Measurements from ENCODE around the gene SRC. TPM values are rescaled to one million over a fixed set of nuclear protein-coding genes. Genes with fewer than 3 reads are reported as not detected.

SRC gene
- total and polyA plus RNA-seq, 2 donors, result 4.4 to 14.5 TPM

DNA sequence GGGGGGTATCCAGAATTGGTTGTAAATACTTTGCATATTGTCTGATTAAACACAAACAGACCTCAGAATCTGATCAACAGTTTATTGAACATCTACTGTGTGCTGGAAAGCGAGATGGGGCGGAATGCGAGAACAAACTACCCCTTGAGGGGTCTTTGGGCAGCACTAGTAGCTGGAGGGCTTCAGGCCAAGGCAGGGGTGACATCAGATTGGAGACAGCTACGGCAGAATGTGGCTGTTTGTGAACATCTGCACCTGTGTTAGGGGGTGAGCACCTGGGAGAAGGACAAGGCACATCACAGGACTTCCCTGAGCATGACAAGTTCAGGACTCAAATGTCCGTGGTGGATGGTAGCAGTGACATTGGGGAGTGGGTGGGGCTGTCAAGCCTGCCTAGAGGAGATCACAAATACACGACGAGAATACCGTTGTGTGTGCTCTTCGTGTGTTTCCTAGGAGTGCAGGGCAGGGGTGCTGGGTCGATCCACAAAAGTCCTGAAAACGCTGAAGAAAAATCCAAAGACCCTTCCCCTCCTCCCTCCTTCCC lies 59.5 kb downstream of the SRC start:
- H3K27ac ChIP-seq (ENCODE audit: low read depth in 1 of 2, low read length in 1 of 2), result no peak overlapping the region
- WGBS, result 92% methylated on average over 11 of the region's 11 CpGs
- no peak overlapping the region for H3K4me3 ChIP-seq (ENCODE audit: low read length in 2 of 2)
- peaks cover 0 to 12% of the 10 kb centered on the region in 2 donors for H3K27me3 ChIP-seq (ENCODE audit: control insufficient read depth in 2 of 2, insufficient read depth in 1 of 2, low read length in 1 of 2)
- peaks cover 0 to 6% of the 10 kb centered on the region in 2 donors for H3K9me3 ChIP-seq (ENCODE audit: control insufficient read depth in 2 of 2, insufficient read depth in 1 of 2, low read length in 1 of 2)
- H3K4me1 ChIP-seq (ENCODE audit: control insufficient read depth in 2 of 2, insufficient read depth in 2 of 2, low read length in 2 of 2), result peaks cover 4 to 8% of the 10 kb centered on the region in 2 donors
- no peak for DNase-seq (ENCODE audit: low read depth in 6 of 9, low spot score in 9 of 9)
- peaks cover 0 to 12% of the 10 kb centered on the region in 2 donors for H3K36me3 ChIP-seq (ENCODE audit: control insufficient read depth in 2 of 2, insufficient read depth in 2 of 2, low read length in 1 of 2)

DNA sequence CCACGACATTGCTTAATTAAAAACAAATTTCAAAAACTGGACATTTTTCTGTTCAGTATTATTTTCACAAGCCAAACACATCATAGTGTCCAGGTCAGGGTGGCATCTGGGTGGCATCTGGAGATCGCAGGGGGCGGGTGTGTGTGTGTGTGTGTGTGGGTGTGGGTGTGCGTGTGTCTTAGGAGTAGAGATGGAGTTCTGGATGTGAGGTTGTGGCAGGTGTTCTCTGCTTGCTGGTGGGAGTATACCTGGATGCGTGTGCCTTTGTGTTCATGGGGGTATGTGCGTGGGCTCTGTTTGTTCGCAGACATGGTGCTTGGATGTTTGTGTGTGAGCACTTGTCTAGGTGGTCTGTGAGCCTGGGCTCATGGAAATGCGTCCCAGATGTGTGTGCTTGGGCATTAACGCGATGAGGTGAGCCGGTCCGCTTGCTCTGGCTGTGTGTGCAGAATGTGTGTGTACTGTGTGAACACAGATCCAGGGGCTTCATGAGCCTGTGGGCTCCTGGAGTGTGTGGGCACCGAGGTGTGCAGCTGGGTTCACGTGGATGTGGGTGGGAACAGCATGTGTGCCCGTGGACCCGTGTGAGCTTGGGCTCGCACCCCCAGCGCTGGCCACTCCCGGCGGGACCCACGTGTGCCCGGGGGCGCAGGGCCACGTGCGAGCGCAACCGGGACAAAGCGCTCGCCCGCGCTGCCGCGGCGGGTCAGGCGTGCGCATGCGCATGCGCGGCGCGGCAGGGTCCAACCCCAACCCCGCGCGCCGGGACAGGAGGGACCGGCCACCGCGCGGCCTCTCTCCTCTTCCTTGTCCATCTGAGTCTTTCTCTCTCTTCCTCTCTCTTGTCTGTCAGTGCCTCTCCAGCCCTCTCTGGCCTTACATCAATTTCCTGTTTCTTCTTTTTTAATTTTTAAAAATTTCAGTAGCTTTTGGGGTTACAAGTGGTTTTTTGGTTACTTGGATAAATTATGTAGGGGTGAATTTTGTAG lies 60.4 kb downstream of the SRC start:
- DNase-seq (ENCODE audit: low read depth in 6 of 9, low spot score in 9 of 9), result peak in 3 of 9 donors; percentile 41 to 53 (median 51)
- peaks cover 11 to 15% of the 10 kb centered on the region in 2 donors for H3K4me1 ChIP-seq (ENCODE audit: control insufficient read depth in 2 of 2, insufficient read depth in 2 of 2, low read length in 2 of 2)
- H3K4me3 ChIP-seq (ENCODE audit: low read length in 2 of 2), result peak overlapping the region; percentile 29
- H3K9me3 ChIP-seq (ENCODE audit: control insufficient read depth in 2 of 2, insufficient read depth in 1 of 2, low read length in 1 of 2), result peaks cover 0 to 6% of the 10 kb centered on the region in 2 donors
- peaks cover 0 to 12% of the 10 kb centered on the region in 2 donors for H3K27me3 ChIP-seq (ENCODE audit: control insufficient read depth in 2 of 2, insufficient read depth in 1 of 2, low read length in 1 of 2)
- H3K36me3 ChIP-seq (ENCODE audit: control insufficient read depth in 2 of 2, insufficient read depth in 2 of 2, low read length in 1 of 2), result peaks cover 0 to 12% of the 10 kb centered on the region in 2 donors
- 19% methylated on average over 49 of the region's 49 CpGs for WGBS
- H3K27ac ChIP-seq (ENCODE audit: low read depth in 1 of 2, low read length in 1 of 2), result no peak overlapping the region

DNA sequence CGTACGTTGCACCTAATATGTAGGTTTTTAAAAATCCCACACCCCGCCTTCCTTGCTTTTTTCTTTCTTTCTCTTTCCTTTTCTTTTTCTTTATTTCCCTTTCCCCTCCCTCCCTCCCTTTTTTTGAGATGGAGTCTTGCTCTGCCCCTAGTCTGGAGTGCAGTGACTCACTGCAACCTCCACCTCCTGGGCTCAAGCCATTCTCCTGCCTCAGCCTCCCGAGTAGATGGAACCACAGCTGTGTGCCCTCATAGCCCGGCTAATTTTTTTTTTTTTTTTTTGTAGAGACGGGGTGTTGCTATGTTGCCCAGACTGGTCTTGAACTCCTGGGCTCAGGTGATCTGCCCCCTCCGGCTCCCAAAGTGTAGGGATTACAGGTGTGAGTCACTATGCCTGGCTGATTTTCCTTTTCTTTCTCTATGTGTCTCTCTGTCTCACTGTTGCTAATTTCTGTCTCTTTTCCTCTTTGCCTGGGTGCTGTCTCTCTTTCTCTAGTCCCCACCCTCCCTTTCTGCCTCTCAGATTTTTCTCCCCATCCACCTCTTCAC lies 61.2 kb downstream of the SRC start:
- no peak for DNase-seq (ENCODE audit: low read depth in 6 of 9, low spot score in 9 of 9)
- H3K4me1 ChIP-seq (ENCODE audit: control insufficient read depth in 2 of 2, insufficient read depth in 2 of 2, low read length in 2 of 2), result peaks cover 16 to 23% of the 10 kb centered on the region in 2 donors
- H3K4me3 ChIP-seq (ENCODE audit: low read length in 2 of 2), result peak overlapping the region in 1 of 2 donors; percentile 29
- H3K27ac ChIP-seq (ENCODE audit: low read depth in 1 of 2, low read length in 1 of 2), result no peak overlapping the region
- 60% methylated on average over 7 of the region's 7 CpGs for WGBS
- H3K36me3 ChIP-seq (ENCODE audit: control insufficient read depth in 2 of 2, insufficient read depth in 2 of 2, low read length in 1 of 2), result peaks cover 0 to 12% of the 10 kb centered on the region in 2 donors
- peaks cover 0 to 6% of the 10 kb centered on the region in 2 donors for H3K9me3 ChIP-seq (ENCODE audit: control insufficient read depth in 2 of 2, insufficient read depth in 1 of 2, low read length in 1 of 2)
- peaks cover 0 to 12% of the 10 kb centered on the region in 2 donors for H3K27me3 ChIP-seq (ENCODE audit: control insufficient read depth in 2 of 2, insufficient read depth in 1 of 2, low read length in 1 of 2)

DNA sequence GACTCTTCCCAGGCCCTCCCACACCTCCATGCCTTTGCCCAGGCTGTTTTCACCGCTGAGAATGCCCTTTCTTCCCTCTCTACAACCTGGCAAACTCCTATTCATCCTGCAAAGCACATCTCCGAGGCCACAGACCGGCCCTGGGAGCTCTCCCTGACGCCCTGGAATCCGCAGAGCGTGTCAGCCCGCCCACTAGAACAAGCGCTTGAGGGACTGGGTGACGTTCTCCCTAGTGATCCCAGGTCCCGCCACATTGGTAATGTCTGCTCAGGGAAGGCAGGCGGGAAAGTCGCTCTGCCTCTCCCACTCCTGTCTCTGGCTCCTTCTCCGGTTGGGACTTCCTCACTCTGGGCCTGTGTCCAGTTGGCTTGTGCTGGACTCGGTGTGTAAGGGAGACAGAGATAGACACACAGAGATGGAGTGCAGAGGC lies 61.6 kb downstream of the SRC start:
- Histone ChIP-seq H3K27me3 (ENCODE audit: control insufficient read depth in 2 of 2, insufficient read depth in 1 of 2, low read length in 1 of 2) (peaks cover 0 to 12% of the 10 kb centered on the region in 2 donors), H3K27ac (ENCODE audit: low read depth in 1 of 2, low read length in 1 of 2) (no peak overlapping the region), H3K4me3 (ENCODE audit: low read length in 2 of 2) (no peak overlapping the region), H3K4me1 (ENCODE audit: control insufficient read depth in 2 of 2, insufficient read depth in 2 of 2, low read length in 2 of 2) (peaks cover 16 to 28% of the 10 kb centered on the region in 2 donors), H3K9me3 (ENCODE audit: control insufficient read depth in 2 of 2, insufficient read depth in 1 of 2, low read length in 1 of 2) (peaks cover 0 to 6% of the 10 kb centered on the region in 2 donors), H3K36me3 (ENCODE audit: control insufficient read depth in 2 of 2, insufficient read depth in 2 of 2, low read length in 1 of 2) (peaks cover 0 to 11% of the 10 kb centered on the region in 2 donors)
- WGBS, result 96% methylated on average over 14 of the region's 14 CpGs
- no peak for DNase-seq (ENCODE audit: low read depth in 6 of 9, low spot score in 9 of 9)

DNA sequence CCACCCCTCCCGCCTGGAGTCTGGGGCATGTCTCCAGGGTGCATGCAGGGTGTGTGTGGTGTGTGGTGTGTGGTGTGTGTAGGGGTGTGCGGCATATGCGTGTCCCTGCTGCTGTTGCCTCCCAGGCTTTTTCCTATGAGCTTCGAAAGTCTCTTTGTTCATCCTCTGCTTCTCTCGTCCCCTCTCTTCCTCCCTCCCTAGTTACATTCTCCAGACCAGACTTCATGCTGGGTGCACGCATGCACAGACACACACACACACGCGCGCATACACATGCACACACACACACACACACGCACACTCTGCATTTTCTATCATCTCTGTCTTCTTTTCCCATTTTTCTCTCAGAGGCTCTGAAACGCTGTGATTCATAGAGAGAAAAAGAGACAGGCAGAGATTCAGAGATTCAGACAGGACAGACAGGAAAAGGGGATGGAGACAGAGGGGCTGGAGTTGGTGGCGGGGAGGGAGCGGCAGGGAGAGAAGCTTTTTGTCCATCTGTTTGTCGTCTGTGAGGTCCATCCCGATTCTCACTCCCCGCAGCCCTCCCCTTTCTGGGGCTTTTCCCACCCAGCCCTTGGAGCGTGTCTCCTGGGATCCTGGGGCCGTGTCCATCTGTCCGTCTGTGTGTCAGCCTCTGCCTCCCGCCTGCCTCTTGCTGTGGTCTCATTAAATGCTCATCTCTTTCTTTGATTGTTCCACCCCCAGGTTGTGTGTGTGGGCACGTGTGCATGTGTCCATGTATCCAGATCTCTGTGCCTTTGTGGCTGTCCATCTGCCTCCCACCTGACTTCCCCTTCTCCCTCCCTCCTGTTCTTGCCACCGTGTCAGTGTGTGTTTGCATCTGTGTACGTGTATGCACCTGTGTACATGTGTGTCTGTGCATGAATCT lies 62.6 kb downstream of the SRC start:
- no peak overlapping the region for H3K4me3 ChIP-seq (ENCODE audit: low read length in 2 of 2)
- peaks cover 0 to 6% of the 10 kb centered on the region in 2 donors for H3K9me3 ChIP-seq (ENCODE audit: control insufficient read depth in 2 of 2, insufficient read depth in 1 of 2, low read length in 1 of 2)
- peaks cover 0 to 7% of the 10 kb centered on the region in 2 donors for H3K36me3 ChIP-seq (ENCODE audit: control insufficient read depth in 2 of 2, insufficient read depth in 2 of 2, low read length in 1 of 2)
- peaks cover 16 to 36% of the 10 kb centered on the region in 2 donors for H3K4me1 ChIP-seq (ENCODE audit: control insufficient read depth in 2 of 2, insufficient read depth in 2 of 2, low read length in 2 of 2)
- WGBS, result 84% methylated on average over 23 of the region's 23 CpGs
- no peak overlapping the region for H3K27ac ChIP-seq (ENCODE audit: low read depth in 1 of 2, low read length in 1 of 2)
- H3K27me3 ChIP-seq (ENCODE audit: control insufficient read depth in 2 of 2, insufficient read depth in 1 of 2, low read length in 1 of 2), result peaks cover 0 to 12% of the 10 kb centered on the region in 2 donors
- no peak for DNase-seq (ENCODE audit: low read depth in 6 of 9, low spot score in 9 of 9)

DNA sequence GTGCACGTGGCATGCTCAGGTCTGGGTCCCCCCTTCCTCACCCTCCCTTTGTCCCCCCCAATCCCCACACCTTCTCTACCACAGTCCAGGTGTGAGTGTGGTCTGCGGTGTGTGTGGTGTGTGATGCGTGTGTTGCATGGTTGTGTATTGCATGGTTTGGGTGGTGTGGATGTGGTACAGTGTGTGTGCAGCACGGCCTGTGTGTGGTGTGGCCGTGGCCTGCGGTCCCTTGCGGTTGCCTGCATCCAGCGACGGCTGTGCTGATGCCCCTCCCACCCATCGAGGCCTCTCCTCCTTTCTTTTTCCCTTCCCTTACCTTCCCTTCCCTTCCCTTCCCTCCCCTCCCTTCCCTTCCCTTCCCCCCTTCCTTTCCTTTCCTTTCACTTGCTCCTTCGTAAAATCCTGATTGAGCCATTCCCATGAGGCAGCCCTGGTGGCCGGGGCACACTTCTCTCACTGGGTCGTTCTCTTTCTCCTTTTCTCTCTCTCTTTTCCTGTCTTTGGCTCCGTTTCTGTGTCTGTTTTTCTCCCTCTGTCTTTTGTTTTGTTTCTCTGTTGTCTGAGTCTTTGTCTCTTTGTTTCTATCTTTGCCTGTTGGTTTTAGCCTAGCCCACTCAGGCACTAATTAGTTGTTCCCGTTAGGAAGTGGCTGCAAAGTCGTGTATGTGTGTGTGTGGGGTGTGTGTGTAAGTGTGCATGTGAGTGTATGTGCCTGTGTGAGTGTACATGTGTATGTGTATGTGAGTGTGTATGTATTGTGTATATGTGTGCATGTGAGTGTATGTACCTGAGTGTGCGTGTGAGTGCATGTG lies 65.7 kb downstream of the SRC start:
- H3K36me3 ChIP-seq (ENCODE audit: control insufficient read depth in 2 of 2, insufficient read depth in 2 of 2, low read length in 1 of 2), result no peaks in the 10 kb centered on the region
- H3K27ac ChIP-seq (ENCODE audit: low read depth in 1 of 2, low read length in 1 of 2), result peak overlapping the region; percentile 3 to 55
- DNase-seq (ENCODE audit: low read depth in 6 of 9, low spot score in 9 of 9), result peak in 1 of 9 donors; percentile 26
- peaks cover 12 to 33% of the 10 kb centered on the region in 2 donors for H3K4me1 ChIP-seq (ENCODE audit: control insufficient read depth in 2 of 2, insufficient read depth in 2 of 2, low read length in 2 of 2)
- peak overlapping the region; percentile 6 to 17 for H3K4me3 ChIP-seq (ENCODE audit: low read length in 2 of 2)
- H3K27me3 ChIP-seq (ENCODE audit: control insufficient read depth in 2 of 2, insufficient read depth in 1 of 2, low read length in 1 of 2), result peaks cover 0 to 12% of the 10 kb centered on the region in 2 donors
- WGBS, result 7% methylated on average over 16 of the region's 17 CpGs
- H3K9me3 ChIP-seq (ENCODE audit: control insufficient read depth in 2 of 2, insufficient read depth in 1 of 2, low read length in 1 of 2), result peaks cover 0 to 3% of the 10 kb centered on the region in 2 donors

DNA sequence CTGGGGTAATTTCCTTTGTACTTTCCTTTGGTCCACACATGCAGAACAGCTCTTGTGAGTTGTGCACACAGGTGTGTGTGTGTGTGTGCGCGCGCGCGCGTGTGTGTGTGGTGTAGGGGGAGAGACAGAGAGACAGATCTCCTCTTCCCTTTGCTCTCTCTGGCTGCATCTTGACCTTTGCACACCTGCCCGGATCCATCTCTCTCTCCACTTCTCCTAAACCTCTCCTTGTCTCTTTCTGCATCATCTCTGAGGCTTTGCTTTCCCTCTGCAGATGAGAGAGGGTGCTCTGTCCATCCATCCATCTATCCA lies 67.0 kb downstream of the SRC start:
- WGBS, result 72% methylated on average over 7 of the region's 7 CpGs
- H3K4me1 ChIP-seq (ENCODE audit: control insufficient read depth in 2 of 2, insufficient read depth in 2 of 2, low read length in 2 of 2), result peaks cover 12 to 33% of the 10 kb centered on the region in 2 donors
- no peaks in the 10 kb centered on the region for H3K36me3 ChIP-seq (ENCODE audit: control insufficient read depth in 2 of 2, insufficient read depth in 2 of 2, low read length in 1 of 2)
- no peak overlapping the region for H3K27ac ChIP-seq (ENCODE audit: low read depth in 1 of 2, low read length in 1 of 2)
- H3K4me3 ChIP-seq (ENCODE audit: low read length in 2 of 2), result no peak overlapping the region
- no peaks in the 10 kb centered on the region for H3K9me3 ChIP-seq (ENCODE audit: control insufficient read depth in 2 of 2, insufficient read depth in 1 of 2, low read length in 1 of 2)
- DNase-seq (ENCODE audit: low read depth in 6 of 9, low spot score in 9 of 9), result no peak
- H3K27me3 ChIP-seq (ENCODE audit: control insufficient read depth in 2 of 2, insufficient read depth in 1 of 2, low read length in 1 of 2), result peaks cover 0 to 6% of the 10 kb centered on the region in 2 donors

DNA sequence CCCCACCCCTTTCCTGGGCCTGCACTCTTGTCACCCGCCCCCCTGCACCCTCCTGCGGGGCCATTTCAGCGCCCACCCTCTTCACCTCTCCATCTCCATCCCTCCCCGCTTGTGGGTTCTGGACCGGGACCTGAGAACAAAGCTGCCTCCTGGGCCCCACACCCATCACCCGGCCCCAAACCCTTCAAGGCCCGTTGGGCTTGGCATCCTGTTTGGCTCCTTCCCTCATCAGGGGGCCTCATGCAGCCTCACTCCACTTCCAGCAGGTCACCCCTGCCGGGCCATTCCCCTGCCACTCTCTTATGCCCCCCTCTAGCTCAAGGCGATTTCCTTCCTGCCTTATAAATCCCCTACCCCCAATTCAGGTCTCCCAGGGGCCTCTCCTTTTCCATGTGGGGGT lies 67.4 kb downstream of the SRC start:
- H3K36me3 ChIP-seq (ENCODE audit: control insufficient read depth in 2 of 2, insufficient read depth in 2 of 2, low read length in 1 of 2), result no peaks in the 10 kb centered on the region
- 65% methylated on average over 9 of the region's 9 CpGs for WGBS
- H3K4me1 ChIP-seq (ENCODE audit: control insufficient read depth in 2 of 2, insufficient read depth in 2 of 2, low read length in 2 of 2), result peaks cover 12 to 33% of the 10 kb centered on the region in 2 donors
- DNase-seq (ENCODE audit: low read depth in 6 of 9, low spot score in 9 of 9), result no peak
- H3K4me3 ChIP-seq (ENCODE audit: low read length in 2 of 2), result no peak overlapping the region
- no peaks in the 10 kb centered on the region for H3K9me3 ChIP-seq (ENCODE audit: control insufficient read depth in 2 of 2, insufficient read depth in 1 of 2, low read length in 1 of 2)
- no peak overlapping the region for H3K27ac ChIP-seq (ENCODE audit: low read depth in 1 of 2, low read length in 1 of 2)
- H3K27me3 ChIP-seq (ENCODE audit: control insufficient read depth in 2 of 2, insufficient read depth in 1 of 2, low read length in 1 of 2), result peaks cover 0 to 10% of the 10 kb centered on the region in 2 donors

Measured in thymus (tissue), 11 donors.